ENCODE results near the gene REEP5. TPM values are rescaled to one million over a fixed set of nuclear protein-coding genes. Genes with fewer than 3 reads are reported as not detected.

Gene REEP5
- total RNA-seq, 1 donor from 2014 or later = 66.4 TPM

GRCh38 chr5:112931473-112931872, 9.4 kb upstream of the REEP5 start:
- no peak for TF ChIP-seq CTCF (IDR thresholded peaks at IDR 0.05)
- Mint-ChIP-seq H3K4me3 (ENCODE audit: unreplicated experiment) (no peak overlapping the region), H3K4me1 (ENCODE audit: unreplicated experiment) (peaks cover 15% of the 10 kb centered on the region), H3K36me3 (ENCODE audit: unreplicated experiment) (no peaks in the 10 kb centered on the region), H3K27me3 (ENCODE audit: unreplicated experiment) (no peaks in the 10 kb centered on the region), H3K9me3 (ENCODE audit: unreplicated experiment) (no peaks in the 10 kb centered on the region), H3K27ac (ENCODE audit: unreplicated experiment) (no peak overlapping the region)
- DNase-seq (ENCODE audit: extremely low spot score, unreplicated experiment) = no peak

DNA sequence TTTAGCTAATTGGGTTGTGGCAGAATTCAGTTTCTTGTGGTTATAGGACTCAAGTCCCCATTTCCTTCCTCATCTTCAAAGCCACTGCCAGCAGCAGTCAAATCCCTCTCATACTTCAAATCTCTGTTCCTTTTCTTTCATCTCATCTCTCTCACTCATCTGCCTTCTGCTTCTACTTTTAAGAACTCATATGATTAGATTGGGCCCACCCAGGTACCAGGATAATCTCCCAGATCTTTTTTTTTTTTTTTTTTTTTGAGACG, 8.0 kb upstream of the REEP5 start:
- H3K36me3 Mint-ChIP-seq (ENCODE audit: unreplicated experiment) = no peaks in the 10 kb centered on the region
- no peaks in the 10 kb centered on the region for H3K9me3 Mint-ChIP-seq (ENCODE audit: unreplicated experiment)
- H3K27me3 Mint-ChIP-seq (ENCODE audit: unreplicated experiment) = no peaks in the 10 kb centered on the region
- H3K4me3 Mint-ChIP-seq (ENCODE audit: unreplicated experiment) = no peak overlapping the region
- H3K4me1 Mint-ChIP-seq (ENCODE audit: unreplicated experiment) = peaks cover 9% of the 10 kb centered on the region
- H3K27ac Mint-ChIP-seq (ENCODE audit: unreplicated experiment) = no peak overlapping the region
- TF ChIP-seq CTCF (IDR thresholded peaks at IDR 0.05) = no peak
- no peak for DNase-seq (ENCODE audit: extremely low spot score, unreplicated experiment)

GRCh38 chr5:112929336-112930081, 7.5 kb upstream of the REEP5 start:
- no peak for DNase-seq (ENCODE audit: extremely low spot score, unreplicated experiment)
- no peak for TF ChIP-seq CTCF (IDR thresholded peaks at IDR 0.05)
- Mint-ChIP-seq H3K27me3 (ENCODE audit: unreplicated experiment) (no peaks in the 10 kb centered on the region), H3K9me3 (ENCODE audit: unreplicated experiment) (no peaks in the 10 kb centered on the region), H3K4me3 (ENCODE audit: unreplicated experiment) (no peak overlapping the region), H3K27ac (ENCODE audit: unreplicated experiment) (no peak overlapping the region), H3K36me3 (ENCODE audit: unreplicated experiment) (no peaks in the 10 kb centered on the region), H3K4me1 (ENCODE audit: unreplicated experiment) (peaks cover 9% of the 10 kb centered on the region)

DNA sequence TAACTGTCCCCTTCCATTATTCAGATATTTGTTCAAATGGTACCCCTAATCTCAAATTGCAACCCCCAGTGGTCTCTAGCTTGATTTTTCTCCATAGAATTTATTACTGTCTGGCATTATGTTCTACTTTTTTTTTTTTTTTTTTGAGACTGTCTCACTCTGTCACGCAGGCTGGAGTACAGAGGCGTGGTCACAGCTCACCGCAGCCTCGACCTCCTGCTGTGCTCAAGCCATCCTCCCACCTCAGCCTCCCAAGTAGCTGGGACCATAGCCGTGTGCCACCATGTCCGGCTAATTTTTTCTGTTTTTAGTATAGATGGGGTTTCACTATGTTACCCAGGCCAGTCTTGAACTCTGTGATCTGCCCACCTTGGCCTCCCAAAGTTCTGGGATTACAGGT, 2.0 kb upstream of the REEP5 start:
- Mint-ChIP-seq H3K27ac (ENCODE audit: unreplicated experiment) (no peak overlapping the region), H3K9me3 (ENCODE audit: unreplicated experiment) (no peaks in the 10 kb centered on the region), H3K4me1 (ENCODE audit: unreplicated experiment) (peaks cover 16% of the 10 kb centered on the region)

More for the DNA sequence above, 2.0 kb upstream of the REEP5 start:
- DNase-seq (ENCODE audit: extremely low spot score, unreplicated experiment) = no peak
- Mint-ChIP-seq H3K27me3 (ENCODE audit: unreplicated experiment) (no peaks in the 10 kb centered on the region), H3K4me3 (ENCODE audit: unreplicated experiment) (no peak overlapping the region), H3K36me3 (ENCODE audit: unreplicated experiment) (peaks cover 5% of the 10 kb centered on the region)
- no peak for TF ChIP-seq CTCF (IDR thresholded peaks at IDR 0.05)
